A673 (cell line): ENCODE results near the gene ALDH3B1.

ENCODE experiments used
- EZH2 ChIP-seq: fragments of 200-600 bp; sonication (generic); IDR thresholded peaks from 2 replicates; pipeline ENCODE4 v1.6.1; 2017; ENCODE audit warnings: borderline replicate concordance, low read depth, mild to moderate bottlenecking, mixed read lengths, antibody characterized with exemption, low read length; ENCODE audit not compliant: poor library complexity, severe bottlenecking
- TF ChIP-seq, protein P1 (sequence below): fragments of 300-800, 200-600 bp; sonication (generic); conservative IDR thresholded peaks from 2 replicates; pipeline ENCODE4 v1.5.1; 2017; ENCODE audit warnings: low read depth, mild to moderate bottlenecking, antibody characterized with exemption, low read length, moderate library complexity, mixed read lengths

DNA sequence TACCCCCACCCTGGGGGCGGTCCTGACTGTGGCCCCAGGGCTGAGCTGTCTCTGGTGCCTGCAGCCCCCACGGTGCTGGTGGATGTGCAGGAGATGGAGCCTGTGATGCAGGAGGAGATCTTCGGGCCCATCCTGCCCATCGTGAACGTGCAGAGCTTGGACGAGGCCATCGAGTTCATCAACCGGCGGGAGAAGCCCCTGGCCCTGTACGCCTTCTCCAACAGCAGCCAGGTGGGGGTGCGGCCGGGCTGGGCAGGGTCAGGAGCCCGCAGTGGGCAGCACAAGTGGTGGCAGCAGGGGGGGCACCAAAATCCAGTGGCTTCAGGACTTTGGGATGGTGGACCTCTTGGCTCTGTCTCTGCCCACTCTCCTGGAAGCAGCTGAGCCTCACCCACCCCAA, 12.4 kb downstream of the ALDH3B1 start:
- TF ChIP-seq, protein P1, sequence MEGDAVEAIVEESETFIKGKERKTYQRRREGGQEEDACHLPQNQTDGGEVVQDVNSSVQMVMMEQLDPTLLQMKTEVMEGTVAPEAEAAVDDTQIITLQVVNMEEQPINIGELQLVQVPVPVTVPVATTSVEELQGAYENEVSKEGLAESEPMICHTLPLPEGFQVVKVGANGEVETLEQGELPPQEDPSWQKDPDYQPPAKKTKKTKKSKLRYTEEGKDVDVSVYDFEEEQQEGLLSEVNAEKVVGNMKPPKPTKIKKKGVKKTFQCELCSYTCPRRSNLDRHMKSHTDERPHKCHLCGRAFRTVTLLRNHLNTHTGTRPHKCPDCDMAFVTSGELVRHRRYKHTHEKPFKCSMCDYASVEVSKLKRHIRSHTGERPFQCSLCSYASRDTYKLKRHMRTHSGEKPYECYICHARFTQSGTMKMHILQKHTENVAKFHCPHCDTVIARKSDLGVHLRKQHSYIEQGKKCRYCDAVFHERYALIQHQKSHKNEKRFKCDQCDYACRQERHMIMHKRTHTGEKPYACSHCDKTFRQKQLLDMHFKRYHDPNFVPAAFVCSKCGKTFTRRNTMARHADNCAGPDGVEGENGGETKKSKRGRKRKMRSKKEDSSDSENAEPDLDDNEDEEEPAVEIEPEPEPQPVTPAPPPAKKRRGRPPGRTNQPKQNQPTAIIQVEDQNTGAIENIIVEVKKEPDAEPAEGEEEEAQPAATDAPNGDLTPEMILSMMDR, result no peak
- no peak for TF ChIP-seq EZH2
